H1 (cell line): ENCODE measurements around the gene PLPPR1. TPM values are rescaled to one million over a fixed set of nuclear protein-coding genes. Genes with fewer than 3 reads are reported as not detected.

Experiments
- CTCF ChIA-PET: fragments of 300-600 bp; sonication (Branson Sonifier 250); formaldehyde crosslinking; loops from one replicate; lab custom pipeline; 2021; ENCODE audit not compliant: partially characterized antibody; lab: Charles Lee
- POLR2A ChIA-PET: fragments of 300-600 bp; sonication (Branson Sonifier 250); formaldehyde crosslinking; loops from one replicate; lab custom pipeline; 2021; ENCODE audit warnings: inconsistent platforms; ENCODE audit not compliant: partially characterized antibody; lab: Charles Lee
- DNase-seq, 2 experiments: peaks; one replicate each; pipeline versions ENCODE4 v3.0.0 to v3.0.0-alpha.2; 2010 to 2022; ENCODE audit warnings: low spot score in 2 of 2, low read depth in 1 of 2, mixed read lengths in 1 of 2
- FAIRE-seq: peaks from 2 replicates; lab custom pipeline; 2011; peaks lifted over from hg19 to GRCh38; lab: Jason Lieb, UNC
- H2AFZ ChIP-seq: 2 replicates; pipeline ENCODE4 v1.8.1; 2012; ENCODE audit warnings: low read length, inconsistent platforms
- H2AK5ac ChIP-seq: 2 replicates; pipeline ENCODE4 v1.6.1; 2013; ENCODE audit warnings: low read depth, low read length
- H2BK120ac ChIP-seq: replicated peaks from 2 replicates; pipeline ENCODE3; 2013; ENCODE audit warnings: low read depth, low read length, inconsistent platforms
- H2BK12ac ChIP-seq: 2 replicates; pipeline ENCODE4 v1.6.1; 2013; ENCODE audit warnings: low read depth, low read length
- H2BK15ac ChIP-seq: 2 replicates; pipeline ENCODE4 v1.6.1; 2013; ENCODE audit warnings: low read length
- H2BK20ac ChIP-seq: 2 replicates; pipeline ENCODE4 v1.6.1; 2013; ENCODE audit warnings: low read length
- H2BK5ac ChIP-seq: 2 replicates; pipeline ENCODE4 v1.6.1; 2013; ENCODE audit warnings: low read depth, low read length
- H3K14ac ChIP-seq: 2 replicates; pipeline ENCODE4 v1.6.1; 2013; ENCODE audit warnings: inconsistent platforms; ENCODE audit not compliant: insufficient read length
- H3K18ac ChIP-seq: 2 replicates; pipeline ENCODE4 v1.6.1; 2013; ENCODE audit warnings: low read length; ENCODE audit errors: extremely low read depth
- H3K23ac ChIP-seq: 2 replicates; pipeline ENCODE4 v1.6.1; 2013; ENCODE audit warnings: inconsistent platforms; ENCODE audit not compliant: insufficient read length
- H3K23me2 ChIP-seq: 2 replicates; pipeline ENCODE4 v1.6.1; 2013; ENCODE audit warnings: low read depth, low read length
- H3K27ac ChIP-seq: 2 replicates; pipeline ENCODE4 v1.6.1; 2011; ENCODE audit warnings: low read depth, low read length, inconsistent platforms
- H3K27me3 ChIP-seq, 4 experiments: replicated peaks in 1 of 4; 1 replicate in 1 of 4; 2 replicates in 3 of 4; pipeline versions ENCODE4 v1.6.1 to v1.8.1; 2011 to 2013; ENCODE audit warnings: low read length in 3 of 4, mild to moderate bottlenecking in 3 of 4, inconsistent platforms in 2 of 4, mixed read lengths in 2 of 4, moderate library complexity in 1 of 4; ENCODE audit not compliant: control insufficient read depth in 3 of 4, insufficient read depth in 3 of 4; ENCODE audit errors: extremely low read depth in 1 of 4
- H3K36me3 ChIP-seq, 4 experiments: 2 replicates each; pipeline versions ENCODE4 v1.6.1 to v1.8.1; 2011 to 2013; ENCODE audit warnings: mild to moderate bottlenecking in 4 of 4, low read length in 3 of 4, moderate library complexity in 2 of 4, control low read depth in 1 of 4, inconsistent platforms in 1 of 4; ENCODE audit not compliant: insufficient read depth in 4 of 4, control insufficient read depth in 2 of 4
- H3K4ac ChIP-seq: replicated peaks from 2 replicates; pipeline ENCODE3; 2013; ENCODE audit warnings: low read length, low read depth, mixed read lengths, inconsistent platforms; ENCODE audit not compliant: insufficient read length
- H3K4me1 ChIP-seq, 4 experiments: replicated peaks in 1 of 4; 1 replicate in 1 of 4; 2 replicates in 3 of 4; pipeline versions ENCODE4 v1.6.1 to v1.8.1; 2011 to 2013; ENCODE audit warnings: low read length in 3 of 4, inconsistent platforms in 2 of 4, mixed read lengths in 1 of 4; ENCODE audit not compliant: insufficient read depth in 4 of 4, control insufficient read depth in 3 of 4
- H3K4me2 ChIP-seq, 2 experiments: 2 replicates each; pipeline versions ENCODE4 v1.6.1 to v1.8.1; 2011 to 2013; ENCODE audit warnings: low read depth in 2 of 2, low read length in 2 of 2, control low read depth in 1 of 2, inconsistent platforms in 1 of 2, mild to moderate bottlenecking in 1 of 2; ENCODE audit not compliant: insufficient read depth in 1 of 2
- H3K4me3 ChIP-seq, 4 experiments: fragments of 200-600, 300-600 bp in 1 of 4; sonication (generic), shearing (Covaris generic), sonication (Bioruptor Twin) in 1 of 4; 2 replicates each; pipeline versions ENCODE4 v1.5.1 to v1.8.1; 2011 to 2016; ENCODE audit warnings: low read length in 4 of 4, low read depth in 3 of 4, control low read depth in 2 of 4, inconsistent platforms in 2 of 4, mild to moderate bottlenecking in 2 of 4, mixed read lengths in 1 of 4, moderate library complexity in 1 of 4; ENCODE audit not compliant: insufficient read depth in 2 of 4; ENCODE audit errors: extremely low read depth in 1 of 4
- H3K56ac ChIP-seq: replicated peaks from 2 replicates; pipeline ENCODE3; 2013; ENCODE audit warnings: low read depth, mild to moderate bottlenecking, mixed read lengths, low read length, inconsistent platforms; ENCODE audit not compliant: insufficient read length
- H3K79me1 ChIP-seq: 2 replicates; pipeline ENCODE4 v1.6.1; 2013; ENCODE audit warnings: low read depth, low read length, control low read depth
- H3K79me2 ChIP-seq, 2 experiments: 2 replicates each; pipeline versions ENCODE4 v1.6.1 to v1.8.1; 2012 to 2013; ENCODE audit warnings: low read length in 2 of 2, mild to moderate bottlenecking in 2 of 2, inconsistent platforms in 1 of 2; ENCODE audit not compliant: insufficient read depth in 2 of 2, control insufficient read depth in 1 of 2
- H3K9ac ChIP-seq, 4 experiments: replicated peaks in 1 of 4; 1 replicate in 1 of 4; 2 replicates in 3 of 4; pipeline versions ENCODE4 v1.6.1 to v1.8.1; 2011 to 2013; ENCODE audit warnings: low read depth in 3 of 4, low read length in 3 of 4, control low read depth in 2 of 4, mild to moderate bottlenecking in 2 of 4, moderate library complexity in 2 of 4, inconsistent platforms in 1 of 4; ENCODE audit errors: extremely low read depth in 1 of 4
- H3K9me3 ChIP-seq, 2 experiments: 2 replicates each; pipeline versions ENCODE4 v1.6.1 to v1.8.1; 2012 to 2013; ENCODE audit warnings: mild to moderate bottlenecking in 2 of 2, moderate library complexity in 2 of 2, control low read depth in 1 of 2, inconsistent platforms in 1 of 2, low read depth in 1 of 2, low read length in 1 of 2, mixed read lengths in 1 of 2; ENCODE audit not compliant: insufficient read depth in 2 of 2
- H4K20me1 ChIP-seq, 2 experiments: replicated peaks in 1 of 2; 2 replicates each; pipeline versions ENCODE3 to v1.8.1; 2011 to 2013; ENCODE audit warnings: inconsistent platforms in 2 of 2, low read length in 2 of 2, mild to moderate bottlenecking in 1 of 2; ENCODE audit not compliant: insufficient read depth in 2 of 2, control insufficient read depth in 1 of 2
- H4K5ac ChIP-seq: 2 replicates; pipeline ENCODE4 v1.6.1; 2013; ENCODE audit warnings: low read length, low read depth, mixed read lengths, inconsistent platforms; ENCODE audit not compliant: insufficient read length
- H4K8ac ChIP-seq: 2 replicates; pipeline ENCODE4 v1.8.0; 2013; ENCODE audit warnings: mild to moderate bottlenecking, moderate library complexity, low read length, inconsistent platforms; ENCODE audit not compliant: insufficient read depth; ENCODE audit errors: extremely low read depth
- H4K91ac ChIP-seq: replicated peaks from 2 replicates; pipeline ENCODE3; 2013; ENCODE audit warnings: low read length, mixed read lengths, inconsistent platforms; ENCODE audit not compliant: insufficient read length
- HDAC6 ChIP-seq: IDR thresholded peaks from one replicate; pipeline ENCODE4 v1.7.1; 2012; ENCODE audit warnings: low read depth, mild to moderate bottlenecking, inconsistent platforms, low read length, moderate library complexity
- SRF ChIP-seq: IDR thresholded peaks from 2 replicates; pipeline ENCODE4 v1.6.1; 2011; ENCODE audit warnings: mild to moderate bottlenecking, low read depth, low read length, moderate library complexity
- WGBS, 2 experiments: shearing (Covaris generic) in 1 of 2; methylation state at CpG; one replicate each; pipeline versions ENCODE4 v1.1.6 to v1.1.7; 2013 to 2015; ENCODE audit warnings: low lambda C conversion rate in 2 of 2, mixed read lengths in 2 of 2, inconsistent platforms in 1 of 2, low coverage in 1 of 2, missing lambda C conversion rate in 1 of 2; ENCODE audit not compliant: insufficient replicate concordance in 2 of 2, insufficient coverage in 1 of 2, insufficient read length in 1 of 2; ENCODE audit errors: extremely low coverage in 1 of 2, missing lambda C conversion rate in 1 of 2; 5-methylcytosine and 5-hydroxymethylcytosine counted together
- polyA plus RNA-seq, 7 experiments: library from polyadenylated mRNA; depleted of rRNA in 3 of 7; stranded (reverse) in 5 of 7; unstranded in 2 of 7; fragments of >200 nt in 5 of 7; fragments of 200-250 nt in 2 of 7; gene quantifications; 1 replicate in 5 of 7; 2 replicates in 1 of 7; 4 replicates in 1 of 7; pipeline versions ENCODE4 v1.2.1 to v1.2.3, GENCODE V29; 2011 to 2013; ENCODE audit warnings: missing spikeins in 2 of 7, mixed read lengths in 2 of 7
- total RNA-seq: library from RNA; stranded (reverse); fragmentation: NEBNext Ultra II Directional; extraction: Animal tissue kit (Norgen Biotek cat#: 25700); gene quantifications from 2 replicates; pipeline ENCODE4 v1.2.1, GENCODE V29; 2021

PLPPR1 gene
- total and polyA plus RNA-seq, 2 of the 8 experiments (the other 6 are each of a cell fraction or from before 2014, with no cell fraction given) = 1.4 to 1.8 TPM

DNA sequence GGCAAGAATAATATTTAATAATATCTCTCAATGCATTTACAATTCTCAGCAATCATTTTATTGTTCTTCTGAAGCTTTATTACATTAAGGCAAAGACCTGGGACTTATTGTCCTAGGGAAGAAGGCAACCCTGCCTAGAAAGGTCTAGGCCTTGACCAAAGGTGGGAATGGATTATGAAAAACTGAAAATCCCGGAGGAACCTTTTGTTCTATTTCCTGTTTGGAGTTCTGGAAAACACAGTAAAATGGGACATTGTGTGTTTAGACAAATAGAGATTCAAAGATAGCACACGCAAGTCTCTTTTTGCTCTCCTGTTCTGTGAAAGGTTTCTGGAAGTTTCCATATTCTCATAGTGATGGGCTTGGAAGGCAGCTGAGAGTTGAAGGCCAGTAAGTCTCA, 325.2 kb downstream of the PLPPR1 start:
- TF ChIP-seq HDAC6 = no peak
- no peak for TF ChIP-seq SRF
- H2AFZ ChIP-seq = no peak overlapping the region
- CTCF ChIA-PET = interaction anchor here (0.5 kb wide), 1 partner anchor 400 kb away, joined by 3 read pairs; no protein-coding TSS in a partner anchor
- DNase-seq = no peak
- H2BK120ac ChIP-seq = no peak overlapping the region
- H2AK5ac ChIP-seq = no peak overlapping the region
- H3K56ac ChIP-seq = no peak overlapping the region
- no peak overlapping the region for H3K9ac ChIP-seq
- H3K4me1 ChIP-seq = no peaks in the 10 kb centered on the region
- H3K4me2 ChIP-seq = no peak overlapping the region
- no peak overlapping the region for H3K4ac ChIP-seq
- no peak overlapping the region for H2BK20ac ChIP-seq
- H4K20me1 ChIP-seq = no peaks in the 10 kb centered on the region
- H2BK5ac ChIP-seq = no peak overlapping the region
- H3K23ac ChIP-seq = no peak overlapping the region
- no peaks in the 10 kb centered on the region for H3K23me2 ChIP-seq
- POLR2A ChIA-PET = no interaction called here
- no peak overlapping the region for H4K91ac ChIP-seq
- H3K9me3 ChIP-seq = no peaks in the 10 kb centered on the region
- no peaks in the 10 kb centered on the region for H3K79me1 ChIP-seq
- no peak overlapping the region for H3K14ac ChIP-seq
- no peak overlapping the region for H2BK12ac ChIP-seq
- no peaks in the 10 kb centered on the region for H3K79me2 ChIP-seq
- no peak overlapping the region for H3K4me3 ChIP-seq
- H3K18ac ChIP-seq = no peak overlapping the region
- no peaks in the 10 kb centered on the region for H3K27me3 ChIP-seq
- no peak overlapping the region for H4K8ac ChIP-seq
- H2BK15ac ChIP-seq = no peak overlapping the region
- WGBS, 2 experiments = 91% methylated on average over 2 of the region's 2 CpGs; no CpG with 5 or more reads in 1 of the 2 experiments
- H4K5ac ChIP-seq = no peak overlapping the region
- FAIRE-seq = no peak
- H3K27ac ChIP-seq = no peak overlapping the region
- no peaks in the 10 kb centered on the region for H3K36me3 ChIP-seq
